Left hindlimb (tissue), 1 donor: Measurements from ENCODE around the gene PIP4K2B.
"Not testable (repeated sequence)": the region's sequence is repeated elsewhere in the genome, so short reads cannot be mapped to it uniquely, and the experiment has no call there.

Experiments
- DNase-seq: peaks from one replicate; pipeline ENCODE4 v3.0.0-alpha.2; 2018

PIP4K2B gene

DNA sequence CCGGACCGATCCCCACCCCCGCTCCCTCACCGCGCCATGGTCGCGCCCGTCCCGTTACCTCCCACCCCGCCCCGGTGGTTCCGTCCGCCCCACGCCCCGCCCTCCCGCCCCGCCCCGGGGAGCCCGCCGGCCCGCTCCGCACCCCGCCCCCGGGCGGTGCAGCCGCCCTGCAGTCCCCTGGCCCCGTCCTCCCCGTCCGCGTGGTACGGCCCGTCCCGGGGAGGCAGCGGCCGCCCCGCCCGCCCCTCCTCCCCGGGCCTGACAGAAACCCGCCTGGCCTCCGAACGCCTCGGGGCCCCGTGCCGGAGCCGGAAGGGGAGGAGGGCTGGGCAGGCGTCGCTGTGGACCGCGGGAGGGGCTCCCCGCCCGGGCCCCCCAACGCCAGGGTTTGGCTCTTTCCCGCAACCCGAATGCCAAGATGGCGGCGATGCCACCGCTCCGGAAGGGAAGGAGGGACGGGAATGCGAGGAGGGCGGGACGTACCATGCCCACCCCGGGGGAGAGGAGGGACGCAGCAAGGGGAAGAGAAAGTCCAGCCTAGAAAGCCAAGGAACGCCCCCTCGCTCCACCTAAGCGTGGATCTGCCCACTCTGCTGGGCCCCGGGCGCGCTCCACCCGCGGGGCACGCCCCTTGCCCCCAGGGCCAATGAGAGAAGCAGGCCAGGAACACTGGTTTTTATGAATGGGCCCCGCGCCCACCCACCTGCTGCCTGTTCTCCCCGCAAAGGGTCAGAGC is at the start of gene PIP4K2B:
Gene PIP4K2B (minus strand): TSS at position 56 of the 736 bp plus-strand sequence. CDS start 132 bp downstream, outside the sequence.
- DNase-seq: peak; percentile 97

DNA sequence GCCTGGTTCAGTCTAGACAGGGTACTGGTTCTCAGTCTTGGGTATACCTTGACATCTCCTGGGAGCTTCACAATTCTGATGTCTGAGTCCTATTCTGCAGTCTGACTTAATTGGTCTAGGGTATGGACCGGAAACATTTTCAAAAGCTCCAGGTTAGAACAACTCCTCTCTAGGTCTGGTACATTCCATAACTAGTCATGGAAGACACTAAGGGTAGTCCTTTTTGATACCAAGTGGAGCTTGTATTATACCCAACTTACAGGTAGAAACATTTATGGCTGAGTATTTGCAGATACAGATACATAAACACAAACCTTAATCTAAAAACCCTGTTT is 49.2 kb upstream of the PIP4K2B start:
- DNase-seq: no peak

DNA sequence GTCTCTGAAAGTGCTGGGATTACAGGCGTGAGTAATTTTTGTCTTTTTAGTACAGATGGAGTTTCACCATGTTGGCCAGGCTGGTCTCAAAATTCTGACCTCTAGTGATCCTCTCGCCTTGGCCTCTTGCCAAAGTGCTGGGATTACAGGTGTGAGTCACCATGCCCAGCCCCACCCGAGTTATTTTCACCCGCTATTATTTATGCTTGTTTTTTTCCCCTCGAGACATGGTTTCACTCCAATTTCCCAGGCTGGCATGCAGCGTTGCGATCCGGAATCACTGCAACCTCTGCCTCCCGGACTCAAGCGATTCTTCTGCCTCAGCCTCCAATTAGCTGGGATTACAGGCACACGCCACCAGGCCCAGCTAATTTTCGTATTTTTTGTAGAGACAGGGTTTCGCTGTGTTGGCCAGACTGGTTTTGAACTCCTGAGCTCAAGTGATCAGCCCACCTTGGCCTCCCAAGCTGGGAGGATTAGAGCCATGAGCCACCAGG is 45.0 kb upstream of the PIP4K2B start:
- no peak for DNase-seq

DNA sequence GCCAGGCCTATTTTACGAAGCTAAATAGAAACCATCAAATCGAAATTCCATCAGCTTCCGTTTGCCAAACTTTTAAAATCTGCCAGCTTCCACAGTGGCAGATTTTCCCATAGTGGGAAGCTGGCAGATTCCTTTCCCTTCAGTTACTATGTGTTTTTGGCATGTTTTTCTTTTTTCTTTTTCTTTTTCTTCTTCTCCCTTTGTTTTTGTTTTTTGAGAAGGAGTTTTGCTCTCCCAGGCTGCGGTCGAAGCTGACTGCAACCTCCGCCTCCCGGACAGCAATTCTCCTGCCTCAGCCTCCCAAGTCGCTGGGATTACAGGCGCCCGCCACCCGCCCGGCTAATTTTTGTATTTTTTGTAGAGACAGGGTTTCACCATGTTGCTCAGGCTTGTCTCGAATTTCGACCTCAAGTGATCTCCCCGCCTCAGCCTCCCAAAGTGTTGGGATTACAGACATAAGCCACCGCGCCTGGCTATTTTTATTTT is 26.4 kb upstream of the PIP4K2B start:
- DNase-seq: no peak

DNA sequence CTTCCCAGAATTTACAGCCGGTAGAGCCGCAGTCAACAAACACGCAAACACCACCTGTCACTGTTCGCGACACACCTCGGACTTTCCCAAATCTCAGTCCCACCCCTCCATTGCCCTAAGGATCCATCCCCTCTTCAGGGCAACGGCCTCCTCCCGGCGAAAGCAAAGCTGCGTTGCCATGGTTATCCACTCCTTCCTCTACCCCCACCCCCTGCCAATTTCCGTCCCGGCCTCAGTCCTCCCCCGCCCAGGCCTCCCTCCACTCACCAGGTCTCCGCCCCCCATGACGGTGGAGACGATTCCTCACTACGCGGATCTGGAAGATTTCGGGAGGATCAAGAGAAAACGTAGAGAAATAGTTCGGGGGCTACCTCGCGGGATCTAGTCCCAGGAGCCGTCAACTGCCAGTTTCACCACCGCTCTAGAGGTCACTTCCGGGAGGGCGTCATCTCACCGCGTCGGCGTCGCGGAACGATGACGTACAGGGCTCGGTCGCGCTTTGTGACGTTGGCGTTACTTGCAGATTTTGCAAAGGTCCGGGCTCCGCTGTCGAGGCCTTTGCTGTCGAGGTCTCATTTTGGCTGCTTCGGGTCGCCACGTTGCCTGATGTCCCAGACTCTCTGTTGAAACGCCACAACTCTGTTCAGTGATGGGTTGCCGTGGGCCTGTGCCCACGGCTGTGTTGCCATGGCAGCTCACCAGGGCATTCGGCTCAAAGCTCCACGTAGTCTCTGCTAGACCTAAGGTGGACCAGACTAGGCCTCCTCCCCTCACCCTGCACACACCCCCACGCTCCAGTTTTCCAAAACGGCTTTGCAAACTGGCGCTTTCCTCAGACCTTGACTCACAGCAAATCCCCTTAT is 25.8 kb upstream of the PIP4K2B start, which contains the start of gene CWC25:
Gene CWC25 (minus strand): TSS at position 423 of the 863 bp plus-strand sequence. CDS start 138 bp downstream, at position 285.
- peak; percentile 98 for DNase-seq

DNA sequence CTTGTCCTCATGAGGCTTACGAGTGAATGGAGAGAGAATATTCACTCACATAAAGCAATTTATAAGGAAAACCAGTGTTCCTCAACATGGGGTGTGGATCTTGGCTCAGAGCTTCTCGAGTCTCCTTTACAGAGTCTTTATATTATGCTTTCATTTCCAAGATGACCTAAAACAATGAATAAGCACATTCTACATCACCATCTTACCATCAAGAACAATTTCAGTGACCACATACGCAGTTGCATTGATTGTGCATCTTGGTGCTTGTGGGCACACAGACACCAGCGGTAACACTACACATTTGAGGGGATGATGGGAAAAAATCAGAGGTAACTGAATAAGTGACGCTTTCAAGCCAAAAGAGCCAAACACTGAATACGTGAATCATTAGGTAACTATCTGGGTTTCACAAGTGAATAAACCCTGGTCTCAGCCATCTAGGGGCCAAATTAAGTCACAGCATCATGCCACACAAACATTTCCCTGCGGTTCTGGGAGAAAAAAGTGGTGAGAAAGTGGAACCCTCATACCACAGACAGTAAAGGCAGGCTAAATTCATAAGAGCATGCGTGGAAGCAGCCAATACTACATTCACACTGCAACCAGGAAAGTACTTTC is 16.3 kb upstream of the PIP4K2B start:
- no peak for DNase-seq

DNA sequence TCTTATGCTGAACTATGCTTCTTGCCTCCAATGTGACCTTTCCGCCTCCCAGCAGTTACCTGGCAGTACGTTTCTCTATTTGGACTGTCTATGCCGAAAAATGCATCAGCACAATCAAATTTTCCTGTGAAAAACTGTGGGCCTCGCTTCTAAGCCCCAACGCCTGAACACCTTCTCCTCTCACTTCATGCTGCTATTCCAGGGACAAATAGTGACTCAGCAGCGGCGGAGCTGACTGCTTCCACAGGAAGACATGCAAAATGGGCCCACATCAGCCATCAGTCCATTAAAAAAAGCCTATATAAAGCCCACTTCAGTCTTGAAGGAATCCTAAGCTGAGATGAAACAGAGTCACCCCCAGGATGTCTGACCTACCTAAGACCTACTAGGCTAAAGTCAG is 10.5 kb upstream of the PIP4K2B start:
- no peak for DNase-seq

DNA sequence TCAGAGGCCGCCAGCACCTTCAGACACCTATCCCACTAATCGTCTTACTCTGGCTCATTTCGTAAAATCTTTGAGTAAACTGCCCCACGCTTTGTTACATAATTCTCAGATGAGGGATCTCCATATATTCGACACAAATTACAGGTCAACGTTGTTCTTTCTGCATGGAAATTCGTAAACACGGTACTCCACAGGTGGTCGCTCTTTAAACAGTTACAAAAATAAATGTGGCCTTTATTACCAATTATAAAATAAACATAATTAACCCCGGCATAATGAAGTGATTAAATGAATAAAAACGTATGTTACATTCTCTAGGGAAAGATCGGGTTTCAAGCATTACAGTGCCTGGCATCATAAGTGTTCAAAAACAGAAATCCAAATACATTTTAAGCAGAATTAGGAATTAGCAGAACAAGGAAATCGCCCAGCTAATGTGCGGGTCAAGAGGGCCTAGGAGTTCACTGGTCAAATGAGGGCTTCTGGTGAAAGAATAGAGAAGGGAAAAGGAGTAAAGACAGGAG is 943 bp upstream of the PIP4K2B start:
- DNase-seq: no peak

DNA sequence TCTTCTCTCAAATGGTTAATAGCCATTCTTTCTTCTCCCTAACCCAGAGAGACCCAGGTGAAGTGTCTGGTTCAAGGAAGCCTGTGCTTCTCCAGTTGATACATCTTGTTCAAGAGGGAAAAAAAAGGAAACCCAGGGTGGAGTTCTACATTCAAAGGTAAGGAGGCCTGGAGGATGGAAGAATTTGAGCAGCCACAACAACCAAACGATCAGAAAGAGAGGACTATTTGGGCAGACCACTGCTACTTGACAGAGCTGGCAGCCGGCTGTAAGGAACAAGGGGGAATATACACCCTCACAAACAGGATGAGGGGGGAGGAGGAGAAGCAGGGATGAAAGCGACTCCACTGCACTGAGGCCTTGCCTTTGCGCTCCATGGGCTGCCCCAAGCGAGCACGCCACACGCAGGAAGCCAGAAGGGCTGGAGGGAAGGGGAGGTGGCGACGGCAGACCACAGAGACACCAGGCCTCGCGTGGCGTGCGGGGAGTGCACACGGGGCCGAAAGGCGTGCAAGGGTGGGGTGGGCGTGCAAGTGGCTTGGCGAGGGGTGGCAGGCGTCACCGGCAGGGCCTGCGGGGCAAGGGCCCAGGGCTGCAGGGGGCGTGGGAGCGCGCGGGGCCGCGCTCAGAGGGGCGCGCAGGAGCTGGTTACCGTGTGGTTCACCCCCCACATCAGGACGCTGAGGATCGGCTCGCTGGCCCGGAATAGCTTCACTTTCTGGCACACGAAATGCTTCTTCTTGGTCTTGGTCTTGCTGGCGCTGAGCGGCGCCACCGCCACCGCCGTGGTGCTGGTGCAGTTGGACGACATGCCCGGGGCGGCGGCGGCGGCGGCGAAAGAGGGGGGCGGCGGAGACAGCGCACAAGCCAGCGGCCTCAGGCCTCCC is 499 bp downstream of the PIP4K2B start:
- DNase-seq: no peak

DNA sequence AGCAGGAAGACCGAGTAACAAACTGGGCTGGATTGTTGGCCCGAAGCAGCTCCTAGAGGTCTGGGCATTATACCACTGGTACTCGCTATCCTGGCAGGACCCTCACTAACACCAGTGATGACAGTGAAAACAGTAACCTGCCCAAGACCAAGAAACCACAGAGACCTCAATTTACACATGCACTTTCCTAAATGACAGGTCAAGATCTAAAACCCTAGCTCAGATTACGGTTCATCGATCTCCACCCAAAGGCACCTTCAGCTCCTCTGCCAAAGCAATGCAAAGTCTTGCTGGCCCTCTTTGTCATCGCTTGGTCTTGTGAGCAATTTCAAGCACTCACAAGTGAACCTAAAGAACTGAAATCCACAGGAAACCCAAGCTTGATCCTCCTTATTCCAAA is 1.5 kb downstream of the PIP4K2B start:
- DNase-seq: no peak

DNA sequence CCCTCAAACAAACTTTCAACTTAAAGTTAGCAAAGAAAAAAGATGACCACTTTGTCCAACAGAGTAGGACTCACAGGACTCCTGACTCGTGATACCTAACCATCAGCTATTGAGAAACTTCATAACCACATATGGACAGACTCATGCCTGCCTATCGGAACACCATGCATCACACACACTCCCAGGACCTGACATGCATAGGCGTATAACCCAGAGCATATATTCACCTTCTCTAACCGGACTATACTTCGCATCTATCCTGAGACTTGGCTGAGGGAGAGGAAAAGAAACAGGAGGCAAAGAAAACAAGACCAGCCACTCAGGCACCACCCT is 2.2 kb downstream of the PIP4K2B start:
- no peak for DNase-seq

DNA sequence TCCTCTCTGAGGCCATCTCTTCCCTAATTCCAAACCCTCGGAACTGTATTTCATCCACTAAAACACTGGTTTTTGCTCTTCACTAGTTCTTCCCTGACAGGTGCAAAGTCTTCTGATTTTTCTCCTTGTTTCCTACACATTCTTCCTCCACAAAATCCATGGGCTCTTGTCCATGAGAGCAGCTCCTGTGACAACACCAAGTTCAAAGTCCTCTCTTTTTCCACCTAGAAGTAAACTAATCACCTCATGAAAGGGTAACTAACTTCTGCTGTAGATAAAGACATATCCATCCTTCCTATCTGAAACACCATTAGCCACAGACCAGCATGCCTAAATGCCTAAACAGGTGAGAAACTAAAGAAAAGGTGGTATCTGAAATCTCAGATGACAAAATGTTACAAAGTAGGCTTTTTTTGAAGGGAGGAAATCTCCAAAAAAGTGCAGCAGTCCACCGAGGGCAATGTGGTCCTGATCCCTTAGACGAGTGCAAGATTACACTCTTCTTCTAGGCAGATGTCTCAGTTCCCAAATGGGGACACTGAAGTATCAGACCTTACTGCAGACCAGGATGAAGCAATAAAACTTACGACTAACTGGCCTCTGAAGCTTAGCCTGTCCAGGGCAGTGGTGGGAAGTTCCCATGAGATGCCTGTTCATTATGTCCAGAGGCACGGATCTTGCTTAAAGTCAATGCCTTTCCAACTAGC is 2.8 kb downstream of the PIP4K2B start:
- no peak for DNase-seq

DNA sequence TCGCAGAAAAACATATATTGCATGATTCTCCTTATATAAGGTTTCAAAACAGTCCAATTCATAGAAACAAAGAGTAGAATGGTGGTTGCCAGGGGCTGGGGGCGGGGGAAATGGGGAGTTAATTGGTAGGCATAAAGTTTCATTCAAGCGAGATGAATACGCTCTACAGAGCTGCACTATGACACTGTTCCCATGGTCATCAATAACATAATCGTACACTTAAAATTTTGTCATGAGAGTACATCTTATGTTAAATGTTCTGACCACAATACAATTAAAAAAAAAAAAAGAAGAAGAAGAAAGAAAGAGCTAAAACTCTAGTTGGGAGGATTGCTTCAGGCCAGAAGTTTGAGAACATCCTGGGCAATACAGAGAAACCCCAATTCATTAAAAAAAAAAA is 5.1 kb downstream of the PIP4K2B start:
- DNase-seq: no peak

DNA sequence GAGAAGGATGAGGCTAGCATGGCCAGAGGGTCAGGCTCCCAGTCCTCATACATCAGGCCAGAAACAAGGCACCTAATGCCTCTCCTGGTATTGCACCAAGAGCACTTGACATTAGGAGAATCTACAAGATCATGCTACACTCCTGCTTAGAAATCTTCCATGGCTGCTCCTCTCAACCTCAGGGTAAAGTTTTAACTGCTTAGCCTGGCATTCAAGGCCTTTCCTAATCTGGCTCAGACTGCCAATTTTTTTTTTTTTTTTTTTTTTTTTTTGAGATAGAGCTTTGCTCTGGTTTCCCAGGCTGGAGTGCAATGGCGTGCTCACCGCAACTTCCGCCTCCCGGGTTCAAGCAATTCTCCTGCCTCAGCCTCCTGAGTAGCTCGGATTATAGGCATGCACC is 8.2 kb downstream of the PIP4K2B start:
- no peak for DNase-seq

DNA sequence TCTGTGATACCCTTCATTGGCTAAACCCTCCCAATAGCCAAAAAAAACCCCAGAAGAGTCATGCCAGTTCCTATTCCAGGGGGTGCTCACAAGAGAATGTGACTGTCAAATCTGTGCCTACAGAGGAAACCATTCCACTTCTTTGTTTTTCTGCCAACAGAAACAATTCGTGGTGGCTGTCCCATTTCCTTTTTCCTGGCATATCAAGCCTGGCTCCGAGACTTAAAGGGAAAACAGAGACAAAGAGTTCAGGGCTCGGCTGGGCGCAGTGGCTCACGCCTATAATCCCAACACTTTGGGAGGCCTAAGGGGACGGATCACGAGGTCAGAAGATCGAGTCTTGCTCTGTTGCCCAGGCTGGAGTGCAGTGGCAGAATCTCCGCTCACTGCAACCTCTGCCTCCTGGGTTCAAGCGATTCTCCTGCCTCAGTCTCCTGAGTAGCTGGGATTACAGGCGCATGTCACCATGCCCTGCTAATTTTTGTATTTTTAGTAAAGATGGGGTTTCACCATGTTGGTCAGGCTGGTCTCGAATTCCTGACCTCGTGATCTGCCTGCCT is 9.1 kb downstream of the PIP4K2B start:
- not testable (repeated sequence) for DNase-seq

DNA sequence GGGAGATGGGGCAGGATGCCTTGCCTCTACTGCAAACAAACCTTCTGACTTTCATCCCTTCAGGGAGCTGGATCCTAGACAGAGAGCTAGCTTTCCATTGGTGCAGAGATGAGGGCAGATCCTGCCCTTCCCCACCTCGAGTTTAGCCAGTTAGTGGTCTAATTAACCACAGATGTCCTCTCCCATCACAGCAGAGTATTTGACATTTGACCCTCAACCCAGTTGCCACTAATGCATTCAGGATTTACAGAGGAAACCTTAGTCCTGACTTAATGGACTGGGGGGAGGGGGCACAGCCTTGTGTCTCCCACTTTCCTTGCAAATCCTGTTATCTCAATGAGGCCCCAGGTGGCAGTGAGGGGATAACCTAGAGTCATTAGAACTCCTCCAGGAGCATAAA is 10.2 kb downstream of the PIP4K2B start:
- DNase-seq: no peak

DNA sequence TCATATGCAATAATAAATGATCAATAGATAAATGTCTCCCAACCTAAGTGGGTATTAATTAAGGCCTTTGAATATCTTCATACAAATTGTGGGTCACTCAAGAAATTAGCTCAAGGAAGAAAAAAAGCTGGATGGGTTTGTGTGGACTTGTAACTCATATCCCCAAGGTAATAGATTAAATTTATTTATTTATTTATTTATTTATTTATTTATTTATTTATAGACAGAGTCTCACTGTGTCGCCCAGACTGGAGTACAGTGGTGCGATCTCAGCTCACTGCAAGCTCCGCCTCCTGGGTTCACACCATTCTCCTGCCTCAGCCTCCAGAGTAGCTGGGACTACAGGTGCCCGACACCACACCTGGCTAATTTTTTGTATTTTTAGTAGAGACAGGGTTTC is 11.4 kb downstream of the PIP4K2B start:
- not testable (repeated sequence) for DNase-seq

DNA sequence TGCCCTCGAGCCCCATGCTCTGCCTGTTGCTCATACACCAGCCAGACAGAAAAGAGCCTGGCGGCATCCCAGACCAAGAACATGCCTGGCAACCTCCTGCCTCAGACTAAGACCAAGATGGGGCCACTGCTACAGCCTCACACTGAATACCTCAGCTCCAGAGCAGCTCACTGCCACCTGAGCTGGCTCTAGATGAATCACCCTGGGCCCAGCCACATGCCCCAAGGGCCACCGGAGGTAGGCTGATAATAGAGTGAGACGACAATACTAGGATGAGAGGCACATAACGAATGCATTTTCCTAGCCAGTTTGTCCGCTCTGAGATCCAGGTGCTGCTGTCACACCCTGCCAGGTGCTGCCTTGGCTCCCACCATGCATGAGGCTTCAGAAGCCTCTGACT is 13.0 kb downstream of the PIP4K2B start:
- no peak for DNase-seq

DNA sequence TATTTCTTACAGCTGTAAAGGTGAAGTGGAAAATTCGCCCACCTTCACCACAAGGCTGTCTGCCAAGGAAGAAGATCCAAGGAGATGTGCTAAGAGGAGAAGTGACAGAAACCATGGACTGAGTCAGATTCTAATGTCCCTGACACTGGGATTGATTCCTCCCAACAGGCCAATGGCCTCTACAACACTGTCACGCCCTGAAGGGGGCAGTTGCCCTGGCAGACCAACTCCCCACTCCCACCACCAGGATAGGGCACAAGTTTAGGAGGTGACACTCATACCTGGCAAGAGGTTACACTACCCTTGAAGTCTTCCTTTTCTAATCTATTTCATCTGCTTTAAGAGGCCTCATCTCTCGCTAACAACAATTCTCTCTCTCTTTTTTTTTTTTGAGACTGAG is 16.1 kb downstream of the PIP4K2B start:
- DNase-seq: no peak

DNA sequence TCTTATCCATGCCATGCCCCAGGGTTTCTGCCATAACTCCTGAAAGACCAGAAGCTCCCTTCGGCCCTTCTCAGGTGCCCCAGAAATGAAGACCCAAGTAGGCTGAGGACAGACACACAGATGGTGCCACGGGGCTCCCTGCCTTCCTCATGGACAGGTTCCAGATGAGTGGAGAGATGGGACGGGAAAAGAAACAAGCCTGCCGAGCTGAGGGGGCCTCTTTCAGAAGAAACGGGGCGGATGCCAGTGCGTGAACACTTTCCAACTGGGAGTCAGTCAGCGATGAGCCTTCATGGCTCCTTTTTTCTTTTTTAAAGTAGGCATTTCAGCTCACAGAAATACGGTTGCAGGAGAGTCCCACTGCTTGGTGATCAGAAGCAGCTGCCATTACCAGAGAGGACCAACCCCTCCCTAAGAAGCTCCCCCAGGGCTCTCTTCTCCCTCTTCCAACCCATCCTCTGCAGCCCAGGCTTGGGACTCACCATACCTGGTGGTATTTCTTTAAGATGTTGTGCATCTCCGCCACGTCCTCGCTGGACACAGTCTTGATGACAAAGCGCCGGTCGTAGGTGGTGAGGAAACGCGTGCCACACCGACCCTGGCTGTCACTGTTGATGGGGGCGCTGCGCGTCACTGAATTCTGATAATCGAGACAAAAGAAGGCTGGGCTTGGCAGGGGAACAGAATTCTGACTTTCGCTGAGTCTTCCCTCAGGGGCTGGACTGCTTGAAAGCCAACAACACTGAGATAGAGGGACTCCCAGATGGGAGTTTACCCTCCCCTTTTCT is 19.2 kb downstream of the PIP4K2B start:
- no peak for DNase-seq
